ENCODE data around the gene GPR157.

- TF ChIP-seq CTCF (conservative IDR thresholded peaks at IDR 0.05; ENCODE audit: low read length) (no peak), EZH2phosphoT487 (IDR thresholded peaks at IDR 0.05; ENCODE audit: borderline replicate concordance) (no peak)
These were observed 37.7 kb upstream of the GPR157 start for GRCh38 chr1:9166289-9167235.

All from Loucy (cell line).